Activated CD4-positive, alpha-beta T cell treated with anti-CD3 and anti-CD28 coated beads, Interleukin-2, Interleukin-4, amounts not matched to agents 100 ng/mL and 50 ng/mL, durations not matched to agents 16 hours and 8 hours (primary cell): ENCODE data around the gene ST7.
"Not testable (repeated sequence)": the region's sequence is repeated elsewhere in the genome, so short reads cannot be mapped to it uniquely, and the experiment has no call there.

Experiments
- DNase-seq: peaks from one replicate; pipeline ENCODE4 v3.0.0-alpha.2; 2020; ENCODE audit warnings: low spot score

The ST7 gene

DNA sequence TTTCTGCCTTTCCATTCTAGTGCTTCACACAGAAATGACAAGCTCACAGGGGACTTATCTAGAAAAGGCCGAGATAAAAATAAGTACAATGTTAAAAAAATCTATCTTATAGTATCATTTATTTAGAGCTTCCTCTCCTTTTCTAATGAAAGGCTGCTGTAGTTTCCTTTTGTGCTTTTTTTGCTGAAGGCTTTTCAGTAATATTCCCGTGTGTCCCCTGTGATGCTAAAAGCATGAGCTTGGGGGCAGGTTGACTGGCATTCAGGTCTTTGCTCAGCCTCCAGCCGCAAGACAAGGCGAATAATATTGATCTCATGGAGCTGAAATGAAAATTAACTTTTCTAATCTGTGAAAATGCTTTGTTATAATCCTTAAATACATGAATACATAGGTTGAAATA is 143.0 kb downstream of the ST7 start:
- no peak for DNase-seq

GRCh38 chr7:117096942-117097341 is 143.6 kb downstream of the ST7 start:
- no peak for DNase-seq

GRCh38 chr7:117097860-117098259 is 144.6 kb downstream of the ST7 start:
- DNase-seq = no peak

GRCh38 chr7:117098457-117098856 is 145.2 kb downstream of the ST7 start:
- DNase-seq = no peak

GRCh38 chr7:117101026-117101425 is 147.7 kb downstream of the ST7 start:
- no peak for DNase-seq

DNA sequence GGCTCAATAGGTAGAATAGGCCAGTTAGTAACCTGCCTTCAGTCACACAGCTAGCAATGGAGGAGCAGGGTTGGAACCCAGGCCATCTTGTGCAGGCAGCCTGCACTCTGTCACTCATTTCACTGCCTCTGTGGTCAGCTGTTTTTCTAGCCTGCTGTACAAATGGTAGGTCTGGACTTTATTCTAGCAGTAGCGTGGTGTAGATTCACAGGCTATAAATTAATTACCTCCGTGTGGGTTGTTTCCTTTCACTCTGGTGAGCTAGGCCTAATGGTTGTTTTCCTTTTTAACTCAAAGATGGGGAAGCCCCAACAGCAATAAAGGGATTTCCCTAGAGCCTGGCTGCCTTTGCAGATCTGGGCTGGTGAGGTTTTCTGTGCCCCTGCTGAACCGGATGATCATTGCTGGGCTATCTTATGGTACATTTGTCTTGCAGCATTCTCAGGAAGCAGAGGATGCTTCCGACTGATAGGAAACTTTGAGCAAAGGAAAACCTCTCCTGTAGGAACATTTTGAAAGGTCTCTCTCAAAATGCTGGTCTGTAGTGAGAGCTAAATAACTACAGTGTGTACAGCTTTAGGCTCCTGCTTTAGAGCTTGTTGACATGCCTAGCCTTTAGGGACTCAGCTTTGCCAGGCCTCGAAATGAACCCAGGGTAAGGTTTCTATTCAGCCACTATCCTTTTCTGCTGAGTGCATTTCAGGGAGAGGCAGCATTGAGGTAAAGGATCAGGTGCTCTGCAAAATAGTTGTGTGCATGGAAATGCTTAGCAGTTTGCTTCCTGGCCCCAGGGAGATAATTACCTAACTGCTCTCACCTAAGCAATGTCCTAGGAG is 157.4 kb downstream of the ST7 start:
- peak; percentile 73 for DNase-seq

- no peak for DNase-seq
Observed at GRCh38 chr7:117111535-117111934, 158.2 kb downstream of the ST7 start.

DNA sequence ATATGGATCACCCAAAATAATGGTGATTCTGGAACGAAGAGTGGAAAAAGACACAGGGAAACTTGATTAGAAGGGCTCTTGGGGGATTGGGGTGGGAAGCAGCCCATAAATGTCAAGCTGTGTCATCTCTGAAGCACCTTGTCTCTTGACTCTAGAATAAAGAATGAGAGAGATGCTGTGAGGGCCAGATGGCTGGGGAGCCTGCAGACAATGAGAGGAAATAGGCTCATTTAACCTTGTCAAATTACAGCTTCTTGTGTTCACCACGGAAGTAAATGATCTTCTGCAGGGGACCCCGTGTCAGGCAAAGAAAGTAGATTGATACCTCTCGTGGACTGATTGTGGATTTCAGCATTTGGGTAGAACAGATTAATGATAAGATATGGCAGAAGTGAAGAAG is 159.3 kb downstream of the ST7 start:
- DNase-seq = no peak

DNA sequence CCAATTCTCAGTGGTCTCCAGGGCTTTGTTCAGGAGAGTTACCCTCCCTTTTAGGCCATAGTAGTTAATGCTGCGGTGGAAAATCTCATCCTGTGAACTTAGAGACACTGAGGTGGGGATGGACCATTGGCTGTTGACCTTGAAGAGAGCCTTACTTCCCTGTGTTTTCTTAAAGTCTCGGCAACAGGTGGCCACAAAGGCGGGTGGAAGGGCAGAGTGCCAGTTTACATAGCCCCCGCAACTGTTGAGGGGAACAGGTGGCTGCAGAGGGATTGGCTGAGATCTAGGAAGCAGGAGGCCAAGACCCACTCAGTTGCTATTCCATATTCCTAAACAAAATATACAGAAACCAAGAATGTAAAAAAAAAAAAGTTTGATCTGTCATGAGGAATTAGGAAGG is 160.6 kb downstream of the ST7 start:
- no peak for DNase-seq

- no peak for DNase-seq
Observed at GRCh38 chr7:117114272-117114671, 161.0 kb downstream of the ST7 start.

DNA sequence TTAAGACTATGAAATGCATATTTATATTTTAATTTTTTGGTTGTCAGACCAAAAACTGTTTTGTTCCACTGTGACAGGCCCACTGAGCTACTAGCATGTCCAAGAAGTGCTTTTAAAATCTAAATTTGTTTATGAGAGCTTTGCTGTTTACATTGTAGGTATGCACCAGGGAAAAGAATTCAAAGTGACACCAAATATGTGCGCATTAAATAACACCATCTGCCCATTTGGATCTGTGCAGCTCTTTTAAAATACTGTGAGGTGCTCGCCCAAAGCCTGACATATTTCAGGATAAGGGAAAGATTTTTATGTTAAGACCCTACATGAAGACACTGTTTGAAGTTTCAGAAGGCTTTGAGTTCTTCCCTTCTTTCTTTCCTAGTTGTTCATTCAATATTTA is 162.9 kb downstream of the ST7 start:
- DNase-seq = no peak

DNA sequence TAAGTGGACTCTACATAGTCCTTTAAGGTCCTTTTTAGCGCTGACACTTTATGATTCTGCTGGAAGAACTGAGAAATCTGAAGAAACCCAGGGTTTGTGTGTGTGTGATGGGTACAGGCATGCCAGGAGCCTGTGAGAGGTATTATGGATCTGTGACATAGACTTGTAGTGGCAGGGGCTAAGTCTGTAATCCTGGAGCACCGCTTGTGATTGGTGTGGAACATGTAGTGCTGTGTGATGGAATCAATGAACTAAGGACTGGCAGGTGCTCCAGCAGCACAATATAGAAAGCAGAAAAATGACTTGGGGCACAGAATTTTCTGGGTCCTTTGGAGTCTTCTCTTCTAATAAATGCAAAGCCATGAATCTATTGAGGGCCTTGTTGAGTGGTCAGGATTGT is 163.9 kb downstream of the ST7 start:
- no peak for DNase-seq

DNA sequence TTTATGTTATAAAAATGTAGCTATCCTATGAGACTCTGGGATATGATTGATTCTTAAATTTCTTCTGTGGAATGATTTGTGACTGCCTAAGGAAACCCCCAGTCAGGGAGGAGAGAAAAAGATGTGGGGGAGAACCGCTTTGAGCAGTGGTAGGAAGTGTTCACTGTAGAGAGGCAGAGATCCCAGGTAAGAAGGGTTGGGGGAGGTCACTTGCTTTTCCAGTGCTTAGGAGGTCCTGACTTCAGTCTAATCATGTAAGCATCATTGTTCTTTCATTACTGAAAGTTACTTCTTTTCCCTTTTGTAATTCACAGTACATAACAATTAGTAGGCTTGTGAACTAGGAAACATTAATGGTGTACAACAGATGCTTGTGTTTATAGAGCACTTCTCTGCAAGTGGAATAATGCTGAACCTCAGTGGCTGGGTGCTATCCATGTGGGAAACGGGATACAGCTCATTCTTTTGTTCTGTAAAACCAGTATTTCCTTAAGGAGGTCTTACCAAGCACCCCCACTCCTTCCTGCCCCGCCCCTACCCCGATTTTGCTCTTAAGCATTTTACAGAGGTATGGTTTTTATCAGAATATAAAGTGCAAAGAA is 165.4 kb downstream of the ST7 start:
- DNase-seq = no peak

DNA sequence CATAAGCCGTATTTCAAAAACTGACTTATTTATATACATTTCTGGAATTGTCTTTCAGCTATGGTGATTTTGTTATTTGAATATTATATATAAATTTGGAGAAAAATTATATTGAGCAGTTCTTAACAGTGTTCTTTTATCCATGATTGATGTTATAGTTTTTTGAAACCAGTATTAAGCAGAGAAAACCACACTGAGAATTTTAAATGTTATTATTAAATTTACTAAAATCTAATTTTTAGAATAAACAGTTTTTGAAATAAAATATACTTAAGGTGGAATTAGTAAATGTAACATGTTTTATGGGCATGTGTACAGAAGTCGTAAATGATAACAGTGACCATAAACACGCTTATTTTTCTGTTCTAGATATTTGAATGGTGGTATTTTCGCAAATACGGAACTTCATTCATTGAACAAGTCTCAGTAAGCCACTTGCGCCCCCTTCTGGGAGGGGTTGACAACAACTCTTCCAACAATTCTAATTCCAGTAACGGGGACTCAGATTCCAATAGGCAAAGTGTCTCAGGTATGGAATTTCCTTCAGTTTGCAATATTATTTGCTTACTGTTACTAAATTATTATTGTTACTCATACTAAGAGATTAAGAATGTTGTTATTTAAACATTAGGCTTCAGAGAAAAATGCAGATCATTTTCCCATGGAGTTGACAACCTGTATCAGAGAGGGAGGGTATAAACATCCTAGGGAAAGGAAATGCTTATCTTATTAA is 166.1 kb downstream of the ST7 start:
- peak; percentile 73 for DNase-seq

- not testable (repeated sequence) for DNase-seq
Observed at GRCh38 chr7:117120321-117120720, 167.0 kb downstream of the ST7 start.

DNA sequence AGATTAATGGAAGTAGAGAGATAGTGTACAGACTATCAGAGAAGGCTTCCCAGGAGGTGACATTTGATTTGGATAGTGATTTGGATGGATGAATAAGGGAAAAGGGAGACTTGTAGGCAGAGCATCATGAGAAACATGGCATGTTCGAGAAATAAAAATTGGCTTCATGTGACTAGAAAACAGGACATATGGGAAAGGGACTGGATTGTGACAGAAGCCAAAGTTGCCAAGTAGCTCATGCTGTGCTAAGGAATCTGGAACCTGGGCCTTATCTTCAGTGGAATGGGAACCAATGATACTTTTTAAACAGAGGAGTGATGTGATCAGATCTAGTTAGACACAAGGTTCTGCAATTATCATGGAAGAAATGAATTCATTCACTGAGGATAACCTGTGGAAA is 168.7 kb downstream of the ST7 start:
- not testable (repeated sequence) for DNase-seq

DNA sequence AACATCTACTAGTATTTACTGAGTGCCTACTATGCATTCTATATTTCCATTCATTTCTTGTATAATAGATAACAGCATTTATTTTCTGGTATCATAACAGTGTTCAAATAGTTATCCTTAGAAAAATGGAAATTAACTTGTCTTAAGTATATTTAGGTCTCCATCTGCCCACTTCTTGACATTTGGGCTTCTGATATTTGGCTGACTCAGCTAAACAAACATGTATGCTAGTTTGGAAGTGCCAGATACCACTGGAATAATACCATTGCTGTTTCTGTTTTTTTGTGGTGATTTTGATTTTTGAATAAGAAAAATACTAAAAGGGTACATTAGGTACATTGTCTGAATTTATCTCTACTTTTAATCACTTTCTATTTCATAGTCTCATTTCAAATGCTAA is 169.2 kb downstream of the ST7 start:
- DNase-seq = no peak

- DNase-seq = no peak
Observed at GRCh38 chr7:117123311-117123926, 170.1 kb downstream of the ST7 start.

DNA sequence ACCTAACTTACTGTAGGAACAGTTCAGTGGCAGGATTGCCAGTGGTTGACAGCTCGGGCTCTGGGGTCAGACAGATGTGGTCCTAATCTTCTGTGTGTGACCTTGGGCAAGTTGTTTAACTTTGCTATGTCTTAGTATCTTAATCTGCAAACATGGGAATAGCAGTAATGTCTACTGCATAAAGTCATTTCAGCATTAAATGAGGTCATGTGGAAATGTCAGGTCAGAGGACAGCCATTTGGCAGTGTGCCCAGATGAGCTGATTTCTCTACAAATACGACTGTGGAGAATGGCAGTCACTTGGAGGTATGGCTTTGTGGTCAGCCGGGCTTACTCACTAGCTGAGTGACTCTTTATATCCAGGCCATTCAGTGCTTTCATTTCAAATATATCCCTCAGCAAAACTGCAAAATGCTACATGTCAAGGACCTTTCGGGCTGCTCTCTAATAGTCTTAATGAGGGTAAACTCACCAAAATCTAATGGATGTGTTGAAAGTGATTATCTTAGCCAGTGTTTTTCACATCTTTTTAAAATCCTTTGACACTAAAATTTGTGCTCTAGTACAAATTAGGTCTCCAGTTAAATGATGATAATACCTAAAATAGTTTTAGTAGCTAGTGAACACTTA is 171.4 kb downstream of the ST7 start:
- DNase-seq = peak; percentile 75

DNA sequence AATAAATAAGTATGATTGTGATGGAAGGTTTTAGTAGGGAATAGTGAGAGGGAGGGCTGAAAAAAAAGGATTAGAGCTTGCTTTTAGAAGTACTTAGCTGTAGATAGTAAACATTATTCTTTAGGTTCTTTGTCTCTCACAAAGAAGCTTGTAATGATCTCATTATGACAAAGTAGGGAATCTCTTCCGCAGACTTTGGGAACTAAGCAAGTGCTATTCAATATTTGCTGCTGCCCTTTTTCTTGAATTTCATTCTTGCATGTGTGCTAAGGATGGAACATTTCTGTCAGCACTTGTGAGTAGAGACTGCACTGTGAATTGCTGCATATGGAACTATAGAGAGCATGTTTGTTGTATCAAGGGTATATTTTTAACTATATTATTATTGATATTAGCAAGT is 173.4 kb downstream of the ST7 start:
- DNase-seq = no peak

DNA sequence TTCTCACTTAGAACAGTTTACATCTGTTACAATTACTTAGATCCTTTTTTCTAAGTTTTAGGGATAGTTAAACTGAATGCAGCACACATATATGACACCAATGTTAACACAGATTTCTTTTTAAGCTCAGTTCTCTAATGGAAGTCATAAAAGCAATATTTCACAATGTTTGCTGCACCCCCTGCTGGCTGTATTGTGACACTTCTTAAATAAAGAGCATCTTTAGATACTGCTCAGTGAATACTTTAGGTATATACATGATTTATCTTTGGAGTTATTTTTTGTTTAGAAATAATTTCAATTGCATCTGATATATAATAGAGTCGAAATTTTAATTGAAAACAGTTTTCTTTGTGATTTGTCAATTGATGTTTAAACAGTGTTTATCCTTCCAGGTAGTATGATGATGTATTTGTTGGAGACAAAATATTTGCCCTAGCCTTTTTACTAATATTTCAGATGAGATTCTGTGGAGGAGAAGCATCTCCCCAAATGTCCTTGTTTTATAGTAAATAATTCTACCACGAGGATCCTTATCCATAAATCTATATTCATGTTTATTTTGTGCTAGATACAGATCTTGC is 174.4 kb downstream of the ST7 start:
- peak; percentile 36 for DNase-seq

GRCh38 chr7:117129521-117129955 is 176.2 kb downstream of the ST7 start:
- no peak for DNase-seq
